BE2C (cell line): ENCODE measurements around the gene AMELX.

Experiments
- DNase-seq: peaks from one replicate; pipeline ENCODE4 v3.0.0-alpha.2; 2020
- H3K27me3 ChIP-seq: fragments of 250-450 bp; sonication (Bioruptor Pico); 2 replicates; pipeline ENCODE4 v1.5.1; 2020; ENCODE audit warnings: mild to moderate bottlenecking
- H3K36me3 ChIP-seq: fragments of 250-450 bp; sonication (Bioruptor Pico); 2 replicates; pipeline ENCODE4 v1.5.1; 2020; ENCODE audit warnings: mild to moderate bottlenecking
- H3K4me1 ChIP-seq: fragments of 250-450 bp; sonication (Bioruptor Pico); 2 replicates; pipeline ENCODE4 v1.5.1; 2020
- H3K4me3 ChIP-seq: 2 replicates; pipeline ENCODE4 v1.5.1; 2011; ENCODE audit warnings: low read depth, low read length
- H3K9me3 ChIP-seq: fragments of 250-450 bp; sonication (Bioruptor Pico); 2 replicates; pipeline ENCODE4 v1.5.1; 2020
- CTCF ChIP-seq: IDR thresholded peaks from 2 replicates; pipeline ENCODE4 v1.5.1; 2012; ENCODE audit warnings: mild to moderate bottlenecking, low read depth, low read length

The AMELX gene

GRCh38 chrX:11331788-11332187 is 38.6 kb downstream of the AMELX start:
- Histone ChIP-seq H3K4me1 (no peaks in the 10 kb centered on the region), H3K4me3 (no peak overlapping the region), H3K27me3 (no peaks in the 10 kb centered on the region), H3K36me3 (no peaks in the 10 kb centered on the region), H3K9me3 (no peaks in the 10 kb centered on the region)
- no peak for TF ChIP-seq CTCF
- no peak for DNase-seq

GRCh38 chrX:11334165-11334564 is 41.0 kb downstream of the AMELX start:
- DNase-seq = no peak
- H3K36me3 ChIP-seq = no peaks in the 10 kb centered on the region

DNA sequence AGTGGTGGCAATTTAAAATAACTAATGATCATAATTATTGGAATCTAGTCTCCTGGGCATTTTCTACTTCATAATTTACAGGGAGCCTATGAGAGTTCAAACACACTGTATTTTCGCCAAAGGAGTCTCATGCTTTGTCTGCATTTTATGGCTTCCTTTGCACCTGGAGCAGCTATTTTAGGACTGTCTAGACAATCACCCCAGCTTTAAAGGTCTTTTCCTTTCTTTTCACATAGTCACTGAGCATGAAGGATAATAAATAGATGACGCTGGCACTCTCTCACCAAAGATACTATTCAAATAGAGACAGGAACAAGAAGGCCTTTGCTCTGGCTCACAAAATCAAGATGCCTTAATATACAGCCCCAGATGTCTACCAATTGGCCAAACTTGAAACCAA is 43.0 kb downstream of the AMELX start:
- H3K4me1 ChIP-seq = no peaks in the 10 kb centered on the region
- H3K36me3 ChIP-seq = no peaks in the 10 kb centered on the region
- no peaks in the 10 kb centered on the region for H3K27me3 ChIP-seq
- no peak for DNase-seq
- H3K9me3 ChIP-seq = no peaks in the 10 kb centered on the region
- TF ChIP-seq CTCF = no peak
- no peak overlapping the region for H3K4me3 ChIP-seq

More at GRCh38 chrX:11334165-11334564, 41.0 kb downstream of the AMELX start:
- Histone ChIP-seq H3K4me3 (no peak overlapping the region), H3K9me3 (no peaks in the 10 kb centered on the region), H3K27me3 (no peaks in the 10 kb centered on the region), H3K4me1 (no peaks in the 10 kb centered on the region)
- TF ChIP-seq CTCF = no peak

- no peak for TF ChIP-seq CTCF
- Histone ChIP-seq H3K4me3 (no peak overlapping the region), H3K9me3 (no peaks in the 10 kb centered on the region), H3K36me3 (no peaks in the 10 kb centered on the region), H3K4me1 (no peaks in the 10 kb centered on the region), H3K27me3 (no peaks in the 10 kb centered on the region)
- DNase-seq = no peak
Observed at GRCh38 chrX:11337292-11338009, 44.2 kb downstream of the AMELX start.

DNA sequence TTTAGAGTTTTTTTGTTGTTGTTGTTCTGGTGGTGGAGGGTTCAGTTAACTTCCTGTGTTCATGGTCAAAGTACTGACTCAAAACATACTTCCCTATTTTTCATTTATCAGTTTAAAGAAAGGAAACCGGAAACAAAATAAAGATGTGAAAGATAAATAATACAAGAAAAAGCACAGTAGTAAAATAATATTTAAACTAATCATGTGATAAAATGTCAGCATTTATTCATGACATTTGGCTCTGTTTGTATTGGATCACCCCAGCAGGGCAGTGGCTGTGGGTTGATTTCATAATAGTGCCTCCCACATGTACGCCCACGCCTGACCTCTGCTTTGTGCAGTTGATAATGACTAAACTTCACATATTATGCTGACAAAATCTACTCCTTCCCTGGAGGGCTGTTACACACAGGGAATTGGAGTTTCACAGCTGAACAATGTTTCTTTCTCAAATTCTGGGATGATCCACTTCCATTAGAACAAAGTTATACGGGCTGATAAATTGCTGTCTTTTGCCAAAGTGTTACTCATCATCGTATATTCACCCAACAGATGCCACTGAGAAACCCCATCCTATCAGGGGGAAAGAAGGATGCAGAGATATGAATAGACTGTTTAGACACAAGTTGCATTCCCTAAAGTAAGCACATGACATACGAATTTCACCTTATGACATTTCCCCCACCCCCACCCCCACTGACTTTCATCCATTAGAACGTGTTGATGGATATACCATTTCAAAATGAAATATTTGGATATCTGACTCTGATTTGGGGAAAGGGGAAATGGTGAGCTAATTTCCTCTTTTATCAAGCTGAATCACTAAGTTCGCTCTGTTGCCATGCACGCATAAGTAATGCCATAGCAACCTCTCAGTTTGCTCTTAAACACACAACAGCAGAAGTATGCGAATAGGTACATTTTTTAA is 48.3 kb downstream of the AMELX start:
- no peaks in the 10 kb centered on the region for H3K9me3 ChIP-seq
- no peaks in the 10 kb centered on the region for H3K4me1 ChIP-seq
- no peak for TF ChIP-seq CTCF
- no peak for DNase-seq
- H3K36me3 ChIP-seq = no peaks in the 10 kb centered on the region
- H3K27me3 ChIP-seq = no peaks in the 10 kb centered on the region
- H3K4me3 ChIP-seq = no peak overlapping the region

- Histone ChIP-seq H3K27me3 (no peaks in the 10 kb centered on the region), H3K4me1 (no peaks in the 10 kb centered on the region), H3K36me3 (no peaks in the 10 kb centered on the region), H3K4me3 (no peak overlapping the region), H3K9me3 (no peaks in the 10 kb centered on the region)
- no peak for DNase-seq
- no peak for TF ChIP-seq CTCF
Observed at GRCh38 chrX:11342673-11343072, 49.5 kb downstream of the AMELX start.
